ENCODE measurements around the gene SOX5.
"Not testable (repeated sequence)": the region's sequence is repeated elsewhere in the genome, so short reads cannot be mapped to it uniquely, and the experiment has no call there.

Gene SOX5

DNA sequence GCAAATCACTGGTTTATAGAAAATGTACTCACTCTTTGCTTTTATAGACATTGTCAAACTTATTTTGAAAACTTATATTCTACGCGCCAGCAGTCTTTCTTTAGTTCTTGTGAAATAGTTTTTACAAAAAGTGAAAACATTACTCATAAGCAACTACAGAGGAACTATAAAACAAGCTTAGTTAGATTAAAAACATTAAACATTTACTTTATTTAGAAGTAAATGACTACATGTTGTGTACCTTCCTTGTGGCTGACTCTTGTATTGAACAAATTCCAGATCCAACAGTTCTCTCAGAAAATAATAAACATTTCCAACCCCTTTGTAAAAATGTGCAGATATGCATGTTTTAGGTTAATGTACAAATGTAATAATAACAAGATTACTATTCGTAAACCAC, 198.5 kb downstream of the SOX5 start:
- no peak for DNase-seq

- DNase-seq = no peak
Measured at GRCh38 chr12:23744696-23745095, 204.8 kb downstream of the SOX5 start.

DNA sequence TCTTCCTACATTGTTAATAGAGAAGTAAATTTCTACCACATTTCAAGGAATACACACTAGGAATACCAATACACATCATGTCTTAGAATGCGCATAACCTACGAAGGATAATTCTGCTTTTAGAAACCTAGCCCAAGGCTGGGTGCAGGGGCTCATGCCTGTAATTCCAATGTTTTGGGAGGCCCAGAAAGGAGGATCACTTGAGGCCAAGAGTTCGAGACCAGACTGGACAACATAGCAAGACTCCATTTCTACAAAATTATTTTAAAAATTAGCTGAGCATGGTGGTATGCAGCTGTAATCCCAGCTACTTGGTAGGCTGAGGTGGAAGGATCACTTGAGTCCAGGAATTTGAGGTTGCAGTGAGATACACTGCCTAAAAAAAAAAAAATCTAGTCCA, 206.9 kb downstream of the SOX5 start:
- no peak for DNase-seq

GRCh38 chr12:23731493-23731892, 218.0 kb downstream of the SOX5 start:
- DNase-seq = no peak

DNA sequence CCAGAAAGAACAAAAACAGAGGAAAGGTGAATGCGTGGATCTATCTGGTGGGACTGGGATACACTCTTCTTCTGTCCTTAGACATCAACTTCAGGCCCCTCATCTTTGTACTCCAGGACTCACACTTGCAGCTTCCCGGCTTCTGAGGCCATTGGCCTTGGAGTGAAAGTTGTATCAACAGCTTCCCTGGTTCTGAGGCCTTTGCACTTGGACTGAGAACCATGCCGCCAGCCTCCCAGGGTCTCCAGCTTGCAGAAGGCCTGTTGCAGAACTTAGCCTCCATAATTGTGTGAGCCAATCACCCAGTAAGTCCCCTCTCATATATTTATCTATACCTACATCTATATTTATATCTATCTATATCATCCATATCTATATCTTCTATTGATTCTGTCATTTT, 218.4 kb downstream of the SOX5 start:
- DNase-seq = no peak

DNA sequence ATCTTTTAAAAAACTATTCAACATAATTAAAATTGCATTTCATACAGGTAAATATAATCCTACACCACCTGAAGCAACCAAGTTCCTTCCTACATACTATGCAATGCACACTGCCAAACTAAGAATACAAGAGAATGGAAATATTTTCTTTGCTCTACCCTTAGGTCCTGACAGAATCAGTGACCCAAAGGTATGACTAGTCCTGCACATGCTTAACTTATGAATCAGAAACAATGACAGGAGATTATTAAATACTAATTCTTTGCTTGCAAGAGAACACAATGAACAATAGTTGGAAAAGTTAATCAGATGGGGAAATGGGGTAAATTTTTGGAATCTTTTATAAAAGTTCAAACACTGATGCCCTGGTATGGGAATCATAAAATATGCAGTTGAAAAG, 220.1 kb downstream of the SOX5 start:
- DNase-seq = no peak

DNA sequence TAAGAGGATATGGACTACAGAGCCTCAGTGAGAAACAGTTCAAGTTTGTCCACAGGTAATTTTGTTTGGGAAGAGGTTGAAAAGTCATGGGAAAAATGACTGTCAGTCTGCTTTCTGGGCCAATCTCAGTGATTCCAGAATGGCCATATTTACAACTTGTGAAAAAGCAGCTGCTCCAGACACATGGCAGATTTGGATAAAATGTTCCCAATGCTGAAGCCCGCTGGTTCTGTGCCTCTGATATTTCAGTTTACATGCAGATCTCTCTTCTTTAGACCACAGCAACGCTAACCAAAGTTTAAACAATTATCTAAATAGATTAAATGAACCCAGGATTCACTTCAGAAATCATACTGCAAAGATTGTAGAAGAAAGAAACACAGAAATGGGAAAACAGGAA, 222.8 kb downstream of the SOX5 start:
- DNase-seq = no peak

- DNase-seq = no peak
Measured at GRCh38 chr12:23722655-23723054, 226.8 kb downstream of the SOX5 start.

- no peak for DNase-seq
Measured at GRCh38 chr12:23721268-23721667, 228.2 kb downstream of the SOX5 start.

DNA sequence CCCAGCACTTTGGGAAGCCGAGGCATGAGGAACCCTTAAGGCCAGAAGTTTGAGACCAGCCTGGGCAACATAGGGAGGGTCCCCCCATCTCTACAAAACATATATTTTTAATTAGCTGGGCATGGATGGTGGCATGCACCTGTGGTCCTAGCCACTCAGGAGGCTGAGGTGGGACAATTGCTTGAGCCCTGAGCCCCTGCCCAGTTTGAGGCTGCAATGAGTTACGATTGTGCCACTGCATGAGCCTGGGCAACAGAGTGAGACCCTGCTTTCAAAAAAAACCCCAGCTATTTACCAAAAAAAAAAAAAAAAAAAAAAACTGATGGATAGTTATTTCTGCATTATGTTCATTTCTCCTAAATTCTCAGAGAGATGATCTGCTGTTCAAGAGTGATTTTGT, 230.0 kb downstream of the SOX5 start:
- no peak for DNase-seq

DNA sequence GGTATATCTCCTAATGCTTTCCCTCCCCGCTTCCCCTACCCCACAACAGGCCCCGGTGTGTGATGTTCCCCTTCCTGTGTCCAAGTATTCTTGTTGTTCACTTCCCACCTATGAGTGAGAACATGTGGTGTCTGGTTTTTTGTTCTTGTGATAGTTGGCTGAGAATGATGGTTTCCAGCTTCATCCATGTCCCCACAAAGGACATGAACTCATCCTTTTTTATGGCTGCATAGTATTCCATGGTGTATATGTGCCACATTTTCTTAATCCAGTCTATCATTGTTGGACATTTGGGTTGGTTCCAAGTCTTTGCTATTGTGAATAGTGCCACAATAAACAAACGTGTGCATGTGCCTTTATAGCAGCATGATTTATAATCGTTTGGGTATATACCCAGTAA, 239.1 kb downstream of the SOX5 start:
- DNase-seq = not testable (repeated sequence)

DNA sequence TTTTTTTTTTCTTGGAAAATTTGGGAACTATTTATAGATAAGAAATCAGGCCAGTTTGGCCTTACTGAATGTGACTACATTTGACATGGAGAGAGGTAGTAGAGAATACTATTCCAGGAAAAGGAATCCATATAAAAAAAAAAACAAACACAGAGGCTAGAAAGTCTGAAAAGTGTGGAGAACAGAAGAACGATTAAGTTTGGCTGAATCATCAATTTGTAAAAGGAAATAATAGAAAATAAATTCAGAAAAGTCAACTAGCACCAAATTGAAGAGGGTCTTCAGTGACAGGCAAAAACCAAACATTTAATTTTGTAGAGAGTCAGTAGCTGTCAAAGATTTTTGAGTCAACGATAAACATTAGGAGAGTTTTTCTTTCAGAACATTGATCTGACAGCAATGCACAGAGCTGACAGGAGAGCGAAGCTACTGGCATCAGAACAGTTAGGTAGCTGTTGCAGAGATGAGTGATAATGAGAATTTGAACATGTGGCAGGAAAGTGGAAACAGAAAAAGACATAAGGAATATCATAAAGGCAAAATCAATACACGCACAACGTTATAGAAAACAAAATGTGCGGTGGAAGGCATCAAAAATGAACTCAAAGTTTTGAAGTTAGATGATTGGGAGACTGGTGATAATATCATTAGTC, 241.2 kb downstream of the SOX5 start:
- no peak for DNase-seq

- DNase-seq = no peak
Measured at GRCh38 chr12:23707270-23707669, 242.2 kb downstream of the SOX5 start.

GRCh38 chr12:23704992-23705943, 244.2 kb downstream of the SOX5 start:
- no peak for DNase-seq

DNA sequence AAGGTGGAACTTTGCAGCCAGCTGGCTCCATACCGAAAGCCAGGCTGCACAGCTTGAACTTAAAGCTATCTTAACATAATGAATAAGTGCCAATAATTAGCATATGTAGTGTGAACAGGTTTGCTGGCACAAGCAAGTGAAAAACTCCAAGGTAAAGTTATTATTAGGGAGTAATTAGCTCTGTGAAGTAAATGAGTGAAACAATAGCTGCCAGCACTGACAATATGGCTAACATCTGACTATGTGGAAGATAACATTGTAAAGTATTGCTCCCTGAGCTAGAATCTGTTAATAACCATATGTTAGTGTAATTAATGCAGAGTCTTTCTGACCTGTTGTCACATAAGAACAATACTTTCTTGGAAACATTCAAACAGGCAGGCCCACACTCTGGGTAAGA, 246.4 kb downstream of the SOX5 start:
- no peak for DNase-seq

- no peak for DNase-seq
Measured at GRCh38 chr12:23699031-23699430, 250.4 kb downstream of the SOX5 start.

DNA sequence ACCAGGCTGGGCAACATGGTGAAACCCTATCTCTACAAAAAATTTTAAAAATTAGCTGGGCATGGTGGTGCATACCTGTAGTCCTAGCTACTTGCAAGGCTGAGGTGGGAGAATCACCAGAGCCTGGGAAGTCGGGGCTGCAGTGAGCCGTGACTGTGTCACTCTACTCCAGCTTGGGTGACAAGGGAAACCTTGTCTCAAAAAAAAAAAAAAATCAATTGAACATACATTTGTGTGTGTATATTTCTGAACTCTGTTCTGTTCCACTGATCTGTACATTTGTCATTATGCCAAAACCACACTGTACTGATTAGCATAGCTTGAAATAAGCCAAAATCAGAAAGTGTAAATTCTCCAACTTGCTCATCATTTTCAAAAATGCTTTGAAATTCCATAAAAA, 254.6 kb downstream of the SOX5 start:
- no peak for DNase-seq

DNA sequence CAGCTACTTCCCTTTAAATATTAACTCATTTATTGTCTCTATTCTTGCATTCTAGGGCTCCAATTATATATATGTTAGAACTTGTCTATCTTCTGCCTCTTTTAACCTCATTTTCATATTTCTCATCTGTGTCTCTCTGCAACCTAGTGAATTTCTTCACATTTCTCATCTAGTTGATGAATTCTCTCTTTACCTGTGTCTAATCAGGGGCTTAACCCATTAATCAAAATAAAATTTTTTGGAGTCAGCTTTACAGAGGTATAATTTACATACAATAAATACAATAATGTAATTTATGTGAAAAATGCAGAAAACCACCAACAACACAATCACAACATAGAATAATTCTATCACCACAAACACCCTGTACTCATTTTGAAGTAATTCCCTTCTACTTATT, 255.2 kb downstream of the SOX5 start:
- DNase-seq = no peak

DNA sequence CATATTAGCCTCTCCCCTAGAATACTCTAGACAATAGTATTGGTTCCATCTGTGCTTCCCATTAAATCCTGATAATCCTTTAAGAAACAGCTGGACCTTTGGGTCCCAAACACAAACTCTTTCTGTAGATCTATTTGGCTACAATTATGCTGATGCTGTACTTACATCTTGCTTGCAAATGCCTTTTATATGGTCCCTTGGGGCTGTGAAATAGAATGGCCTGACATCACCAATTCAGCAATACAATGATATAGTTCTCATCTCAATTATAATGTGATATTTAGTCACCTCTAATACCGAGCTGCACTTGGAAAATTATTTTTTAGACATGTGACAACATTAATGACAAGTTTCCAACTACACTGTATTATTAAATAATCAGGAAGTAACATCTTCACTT, 261.5 kb downstream of the SOX5 start:
- no peak for DNase-seq

DNA sequence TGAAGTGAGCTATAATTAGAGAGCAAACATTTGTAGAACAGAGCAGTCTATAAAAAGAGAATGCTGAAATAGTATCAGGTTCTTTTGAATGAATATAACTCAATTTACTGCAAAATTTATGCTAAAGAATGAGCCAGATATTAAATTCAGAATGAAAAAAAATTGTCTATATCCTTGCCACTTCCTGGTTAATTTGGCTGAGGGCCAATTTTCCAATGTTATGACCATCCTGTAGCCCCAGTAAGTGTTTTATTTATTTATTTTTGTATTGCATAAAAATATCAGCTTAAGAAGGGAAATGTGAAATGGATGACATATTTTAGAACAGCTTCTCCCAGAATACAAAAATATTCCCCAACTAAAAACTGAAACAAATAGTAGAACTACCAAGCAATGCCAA, 263.4 kb downstream of the SOX5 start:
- no peak for DNase-seq

DNA sequence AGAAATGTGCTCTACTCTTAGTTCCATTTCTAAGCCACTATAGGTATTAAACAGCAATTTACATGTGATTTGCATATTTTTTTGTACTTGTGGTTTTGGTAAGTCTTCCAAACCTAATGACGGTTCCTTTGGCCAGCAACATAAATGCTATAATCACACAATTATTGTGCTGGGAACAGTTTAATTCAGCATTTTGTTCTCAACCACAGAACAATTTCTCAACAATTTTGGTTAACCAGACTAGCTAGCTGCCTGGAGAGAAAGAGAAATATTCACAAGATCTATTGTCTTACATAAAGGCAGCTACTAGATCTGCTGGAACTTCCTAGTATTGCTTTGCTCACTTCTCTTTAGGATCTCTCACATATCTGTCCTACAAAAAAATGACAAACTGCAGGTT, 265.3 kb downstream of the SOX5 start:
- peak; percentile 45 to 55 for DNase-seq

DNA sequence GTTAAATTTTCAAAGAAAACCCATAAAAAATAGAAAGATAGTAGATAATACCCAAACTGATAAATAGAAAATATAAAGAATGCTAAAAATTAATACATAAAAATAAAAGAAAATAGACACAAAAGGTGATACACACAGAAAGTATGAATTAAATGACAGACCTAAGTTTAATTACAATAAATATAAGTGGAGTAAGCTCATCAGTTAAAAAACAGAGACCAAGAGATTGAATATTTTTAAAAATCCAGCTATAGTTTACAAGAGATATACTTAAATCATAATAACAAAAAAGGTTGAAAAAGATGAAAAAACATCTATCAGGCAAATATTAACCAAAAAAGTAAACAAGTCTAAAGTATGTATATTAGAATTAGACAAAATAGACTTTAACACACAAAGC, 268.2 kb downstream of the SOX5 start:
- no peak for DNase-seq

DNA sequence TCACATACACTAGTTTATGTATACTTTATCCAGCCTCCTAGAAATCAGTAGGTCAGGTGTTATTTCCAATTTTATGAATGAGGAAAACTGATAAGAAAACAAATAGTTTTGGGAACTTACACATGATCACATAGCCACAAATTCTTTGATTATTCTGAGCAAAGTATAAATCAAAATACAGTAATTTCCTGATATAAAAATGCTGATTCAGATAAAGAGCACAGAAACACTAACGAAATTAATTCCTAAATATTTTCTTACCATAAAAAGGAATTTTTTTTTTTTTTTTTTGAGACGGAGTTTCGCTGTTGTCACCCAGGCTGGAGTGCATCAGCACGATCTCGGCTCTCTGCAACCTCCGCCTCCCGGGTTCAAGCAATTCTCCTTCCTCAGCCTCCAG, 275.4 kb downstream of the SOX5 start:
- no peak for DNase-seq

GRCh38 chr12:23671881-23672280, 277.6 kb downstream of the SOX5 start:
- DNase-seq = no peak

DNA sequence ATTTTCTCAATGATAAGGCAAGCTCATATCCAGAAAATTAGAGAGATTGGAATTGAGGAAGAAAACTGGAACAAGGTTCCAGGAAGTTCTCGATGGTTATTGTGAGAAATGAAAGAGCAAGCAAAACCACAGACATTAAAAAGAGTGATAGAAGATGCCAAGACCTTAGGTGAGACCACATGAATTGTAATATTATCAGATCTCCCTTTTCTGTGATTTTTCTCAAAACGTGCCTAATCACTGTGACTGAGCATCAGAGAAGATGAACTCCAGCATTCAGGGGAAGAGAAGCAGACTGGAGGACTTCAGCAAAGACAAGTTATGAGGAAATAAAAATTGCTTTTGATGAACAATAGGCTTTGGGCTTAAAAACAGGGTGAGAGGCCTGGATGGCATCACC, 278.8 kb downstream of the SOX5 start:
- no peak for DNase-seq
